HG03196 (cell line): Measurements from ENCODE around the gene MLANA.

Experiments used
- ATAC-seq: cut with Tn5 transposase; IDR thresholded peaks from one replicate; pipeline ENCODE4 v1.9.1; 2021; ENCODE audit not compliant: unreplicated experiment

Gene MLANA

DNA sequence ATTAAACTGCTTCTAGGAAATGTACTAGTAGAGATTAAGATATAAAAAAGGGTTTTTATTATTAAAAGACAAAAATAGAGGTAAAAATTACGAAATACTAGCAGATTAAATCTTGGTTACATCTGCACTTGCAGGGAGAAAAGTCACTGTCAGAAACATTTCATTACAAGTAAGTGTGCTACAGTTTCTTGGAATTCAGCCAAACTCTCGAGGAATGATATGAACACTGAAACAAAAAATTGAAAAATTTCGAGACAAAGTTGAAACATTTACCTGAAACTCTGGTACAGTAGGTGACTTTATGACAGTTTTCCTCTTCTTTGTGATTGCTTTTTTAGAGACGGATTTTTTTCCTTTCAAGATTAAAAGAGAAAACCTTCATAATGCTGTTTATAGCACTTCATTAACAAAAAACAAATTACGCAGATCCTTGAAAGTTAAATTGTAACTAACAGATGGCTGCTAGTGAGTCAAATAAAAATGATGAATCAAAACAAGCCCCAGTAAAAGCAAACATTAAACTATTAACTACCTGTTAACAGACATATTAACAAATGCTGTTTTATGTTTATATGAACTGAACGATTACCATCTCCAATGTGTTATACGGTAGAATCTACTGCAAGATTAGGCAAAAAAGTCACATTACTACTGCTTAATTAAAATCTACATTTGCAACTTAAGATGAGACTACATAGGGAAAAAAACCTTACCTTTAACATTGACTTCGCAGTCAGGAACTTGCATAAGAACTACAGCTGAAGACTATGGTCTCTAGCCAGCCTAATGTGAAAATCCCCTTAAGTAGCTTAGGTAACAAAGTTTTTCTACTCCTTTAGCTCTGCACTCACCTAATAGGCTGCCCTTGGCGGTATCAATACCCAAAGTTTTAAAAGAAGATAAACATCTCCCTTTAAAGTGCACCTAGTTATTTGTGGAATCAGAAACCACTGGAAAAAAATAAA lies 63.3 kb downstream of the MLANA start:
- no peak for ATAC-seq

DNA sequence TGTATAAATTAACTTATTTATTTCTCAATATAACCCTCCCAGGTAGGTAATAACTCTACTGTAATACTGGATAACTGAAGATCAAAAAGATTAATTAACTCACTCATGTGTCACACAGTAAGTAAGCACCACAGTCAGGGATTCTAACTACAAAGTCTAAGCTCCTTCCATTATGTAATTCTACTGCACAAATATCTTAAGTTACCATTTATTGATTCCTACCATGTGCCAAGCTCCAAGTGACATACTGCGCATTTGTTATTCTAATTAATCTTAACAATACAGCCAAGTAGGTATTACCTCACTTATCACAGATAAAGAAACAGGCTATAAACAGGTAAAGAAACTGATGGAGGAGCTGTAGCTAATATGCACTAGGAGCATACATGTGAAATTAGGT lies 66.5 kb downstream of the MLANA start:
- no peak for ATAC-seq

DNA sequence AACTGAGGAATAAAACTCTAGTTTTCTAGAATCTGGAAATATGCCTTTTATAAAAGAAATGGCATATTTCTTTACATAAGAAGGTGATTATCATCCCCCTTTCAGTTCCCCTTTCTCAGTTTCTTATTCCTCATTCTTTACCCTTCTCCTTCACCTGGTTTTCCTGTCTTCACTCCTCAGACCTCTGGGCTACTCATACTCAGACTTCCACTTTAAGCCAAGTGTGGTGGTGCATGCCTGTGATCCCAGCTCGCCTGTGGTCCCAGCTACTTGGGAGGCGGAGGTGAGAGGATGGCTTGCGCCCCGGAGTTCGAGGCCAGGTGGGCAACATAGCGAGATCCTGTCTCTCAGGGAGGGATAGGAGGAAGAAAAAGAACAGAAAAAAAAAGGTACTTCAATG lies 67.6 kb downstream of the MLANA start:
- ATAC-seq: no peak
